T-helper 22 cell (primary cell): Measurements from ENCODE around the gene DEGS2.
"Not testable (repeated sequence)": the region's sequence is repeated elsewhere in the genome, so short reads cannot be mapped to it uniquely, and the experiment has no call there.

Experiments used
- DNase-seq: peaks from one replicate; pipeline ENCODE4 v3.0.0-alpha.2; 2020; ENCODE audit warnings: low read depth

Gene DEGS2

DNA sequence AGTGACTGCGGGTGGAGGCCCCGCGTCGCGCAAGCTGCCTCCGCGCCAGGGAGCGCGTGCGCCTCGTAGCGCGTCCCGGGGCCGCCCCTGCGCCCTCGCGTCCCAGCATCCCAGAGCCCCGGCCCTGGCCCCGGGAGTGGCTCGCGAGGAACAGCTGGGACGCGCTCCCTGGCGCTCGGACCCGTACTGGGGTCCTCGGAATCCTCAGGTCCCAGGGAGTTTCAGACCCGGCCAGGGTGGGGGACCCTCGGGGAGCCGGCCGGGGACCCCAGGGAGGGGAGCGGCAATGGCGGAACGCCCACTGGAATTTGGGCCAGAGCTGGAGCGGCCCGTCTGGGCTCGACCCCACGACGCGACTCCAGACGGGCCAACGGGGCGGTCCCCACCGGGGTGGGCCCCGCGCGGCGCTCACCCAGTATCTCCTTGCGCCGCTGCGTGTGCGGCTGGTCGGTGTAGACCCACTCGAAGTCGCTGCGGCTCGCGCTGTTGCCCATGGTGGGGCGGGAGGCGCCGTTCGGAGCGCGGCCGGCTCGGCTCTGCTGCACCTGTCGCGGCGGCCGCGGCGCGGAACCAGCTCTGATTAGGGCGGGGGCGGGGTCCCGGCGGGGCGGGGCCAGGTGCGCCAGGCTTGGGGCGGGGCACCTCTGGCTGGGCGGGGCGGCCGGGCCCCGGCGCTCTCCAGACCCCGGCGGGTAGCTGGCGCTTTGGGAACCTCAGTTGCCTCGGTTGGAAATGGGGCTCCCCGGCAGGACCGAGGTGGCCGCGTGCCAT is at the start of gene DEGS2:
DEGS2 (minus strand) TSS at position 552 of the 771 bp plus-strand sequence; CDS start at position 494, 58 bp downstream.
- DNase-seq, result peak; percentile 39

DNA sequence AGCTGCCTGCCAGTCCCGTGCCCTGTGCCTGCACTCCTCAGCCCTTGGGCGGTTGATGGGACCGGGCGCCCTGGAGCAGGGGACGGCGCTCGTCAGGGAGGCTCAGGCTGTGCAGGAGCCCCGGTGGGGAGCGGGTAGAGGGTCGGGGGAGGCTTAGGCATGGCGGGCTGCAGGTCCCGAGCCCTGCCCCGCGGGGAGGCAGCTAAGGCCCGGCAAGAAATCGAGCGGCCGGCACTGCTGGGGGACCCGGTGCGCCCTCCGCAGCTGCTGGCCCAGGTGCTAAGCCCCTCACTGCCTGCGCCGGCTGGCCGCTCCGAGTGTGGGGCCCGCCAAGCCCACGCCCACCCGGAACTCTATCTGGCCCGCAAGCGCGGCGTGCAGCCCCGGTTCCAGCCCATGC is 48.7 kb upstream of the DEGS2 start:
- DNase-seq, result not testable (repeated sequence)

DNA sequence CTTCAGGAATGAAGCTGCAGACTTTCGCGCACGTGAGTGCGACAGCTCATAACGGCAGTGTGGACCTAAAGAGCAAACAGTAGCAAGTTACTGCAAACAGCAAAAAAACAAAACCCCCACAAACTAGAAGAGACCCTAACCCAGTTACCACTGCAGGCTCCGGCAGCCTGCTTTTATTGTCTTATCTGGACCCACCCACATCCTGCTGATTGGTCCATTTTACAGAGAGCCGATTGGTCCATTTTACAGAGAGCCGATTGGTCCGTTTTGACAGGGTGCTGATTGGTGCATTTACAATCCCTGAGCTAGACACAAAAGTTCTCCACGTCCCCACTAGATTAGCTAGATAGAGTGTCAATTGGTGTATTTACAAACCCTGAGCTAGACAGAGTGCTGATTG is 48.1 kb upstream of the DEGS2 start:
- DNase-seq, result not testable (repeated sequence)

DNA sequence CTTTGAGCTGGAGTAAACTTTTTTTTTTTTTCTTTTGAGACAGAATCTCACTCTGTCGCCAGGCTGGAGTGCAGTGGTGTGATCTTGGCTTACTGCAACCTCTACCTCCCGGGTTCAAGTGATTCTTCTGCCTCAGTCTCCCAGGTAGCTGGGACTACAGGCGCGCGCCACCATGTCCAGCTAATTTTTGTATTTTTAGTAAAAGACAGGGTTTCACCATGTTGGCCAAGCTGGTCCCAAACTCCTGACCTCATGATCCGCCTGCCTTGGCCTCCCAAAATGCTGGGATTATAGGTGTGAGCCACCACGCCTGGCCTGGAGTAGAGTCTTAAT is 45.4 kb upstream of the DEGS2 start:
- not testable (repeated sequence) for DNase-seq

DNA sequence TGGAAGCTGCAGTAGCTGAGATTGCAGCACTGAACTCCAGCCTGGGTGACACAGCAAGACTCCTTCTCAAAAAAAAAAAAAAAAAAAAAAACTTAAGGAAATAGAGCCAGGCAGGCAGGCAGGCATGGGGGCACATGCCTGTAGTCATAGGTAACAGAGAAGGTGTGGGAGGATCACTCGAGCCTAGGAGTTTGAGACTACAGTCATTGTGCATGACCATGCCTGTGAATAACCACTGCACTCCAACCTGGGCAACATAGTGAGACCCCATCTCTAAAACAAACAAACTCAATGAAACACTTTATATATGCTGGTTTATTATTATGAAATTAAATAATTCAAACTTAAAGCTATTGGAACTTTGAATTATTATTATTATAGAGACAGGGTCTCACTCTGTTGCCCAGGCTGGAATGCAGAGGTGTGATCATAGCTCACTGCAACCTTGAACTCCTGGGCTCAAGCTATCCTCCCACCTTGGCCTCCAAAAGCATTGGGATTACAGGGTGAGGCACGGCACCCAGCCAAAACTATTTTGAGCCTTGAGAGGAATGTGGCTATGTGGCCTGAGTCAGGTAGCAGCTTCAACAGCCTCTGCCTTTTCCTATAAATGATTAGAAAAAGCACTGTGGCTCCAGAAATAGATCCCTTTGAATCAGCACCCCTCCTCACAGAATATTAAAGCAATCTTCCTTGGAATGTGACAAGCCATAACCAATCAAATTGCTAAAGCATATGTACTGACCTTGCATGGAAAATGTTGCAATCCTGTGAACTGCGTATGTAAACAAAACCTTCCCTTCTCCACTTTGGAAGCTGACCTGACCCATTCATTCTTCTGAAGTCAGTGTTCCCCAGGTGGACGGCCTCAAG is 44.8 kb upstream of the DEGS2 start:
- DNase-seq, result no peak

DNA sequence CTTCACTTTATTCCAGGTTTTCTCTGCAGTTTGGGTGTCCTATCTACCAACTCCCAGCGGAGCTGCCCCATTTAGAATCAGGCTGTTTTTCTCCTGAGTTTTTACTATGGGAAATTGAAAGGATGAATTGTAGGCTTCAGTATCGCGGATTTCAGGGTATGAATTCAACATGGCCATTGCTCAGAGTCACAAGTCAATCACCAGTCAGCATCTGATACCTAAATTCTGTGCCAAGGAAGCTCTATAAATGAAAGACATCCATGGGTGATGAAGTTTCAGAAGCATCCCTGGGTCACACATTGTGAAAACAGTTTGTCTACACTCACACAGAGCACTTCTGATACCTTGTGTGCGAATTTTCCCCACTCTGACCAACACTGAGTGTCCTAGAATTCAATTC is 43.7 kb upstream of the DEGS2 start:
- DNase-seq, result no peak

DNA sequence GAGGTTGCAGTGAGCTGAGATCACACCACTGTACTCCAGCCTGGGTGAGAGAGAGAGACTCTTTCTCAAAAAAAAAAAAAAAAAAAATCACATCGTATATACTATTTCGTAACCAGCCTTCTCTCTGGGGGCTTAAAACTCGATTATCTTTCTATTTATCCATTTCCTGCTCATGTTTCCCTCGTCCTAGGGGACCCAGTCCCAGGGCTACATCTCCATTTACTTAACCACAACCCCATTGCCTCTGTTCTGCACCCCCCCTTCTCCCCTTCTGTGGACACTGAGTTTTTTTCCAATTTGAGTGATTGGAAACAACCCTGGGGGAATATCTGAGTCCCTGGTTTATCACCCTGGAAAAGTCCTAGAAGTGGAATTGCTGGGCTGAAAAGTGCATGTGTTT is 43.3 kb upstream of the DEGS2 start:
- no peak for DNase-seq

DNA sequence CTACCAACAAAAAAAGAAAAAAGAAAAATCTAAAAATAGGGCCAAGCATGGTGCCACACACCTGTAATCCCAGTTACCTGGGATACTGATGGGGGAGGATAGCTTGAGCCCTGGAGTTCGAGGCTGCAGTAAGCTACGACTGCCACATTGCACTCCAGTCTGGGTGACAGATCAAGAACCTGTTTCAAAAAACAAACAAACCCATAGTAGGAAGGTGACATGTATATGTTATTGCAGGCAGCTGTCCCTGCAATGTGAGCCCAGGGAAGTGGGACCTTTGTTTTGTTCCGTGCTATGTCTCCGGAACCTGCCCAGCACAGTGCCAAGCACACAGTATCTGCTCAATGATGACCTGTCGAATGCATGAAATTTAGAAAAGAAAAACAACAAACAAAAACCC is 42.3 kb upstream of the DEGS2 start:
- no peak for DNase-seq

DNA sequence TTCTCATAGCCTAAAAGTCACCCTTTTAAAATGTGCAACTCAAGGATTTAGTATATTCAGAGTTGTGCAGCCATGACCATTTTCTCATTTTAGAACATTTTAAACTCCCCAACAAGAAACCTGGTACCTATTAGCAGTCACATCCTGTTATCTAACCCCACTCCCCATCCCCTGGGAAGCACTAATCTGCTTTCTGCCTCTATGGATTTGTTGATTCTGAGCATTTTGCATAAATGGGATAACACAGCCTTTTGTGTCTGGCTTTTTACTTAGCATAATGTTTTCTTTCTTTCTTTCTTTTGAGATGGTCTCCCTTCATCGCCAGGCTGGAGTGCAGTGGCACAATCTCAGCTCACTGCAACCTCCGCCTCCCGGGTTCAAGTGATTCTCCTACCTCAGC is 40.9 kb upstream of the DEGS2 start:
- no peak for DNase-seq

DNA sequence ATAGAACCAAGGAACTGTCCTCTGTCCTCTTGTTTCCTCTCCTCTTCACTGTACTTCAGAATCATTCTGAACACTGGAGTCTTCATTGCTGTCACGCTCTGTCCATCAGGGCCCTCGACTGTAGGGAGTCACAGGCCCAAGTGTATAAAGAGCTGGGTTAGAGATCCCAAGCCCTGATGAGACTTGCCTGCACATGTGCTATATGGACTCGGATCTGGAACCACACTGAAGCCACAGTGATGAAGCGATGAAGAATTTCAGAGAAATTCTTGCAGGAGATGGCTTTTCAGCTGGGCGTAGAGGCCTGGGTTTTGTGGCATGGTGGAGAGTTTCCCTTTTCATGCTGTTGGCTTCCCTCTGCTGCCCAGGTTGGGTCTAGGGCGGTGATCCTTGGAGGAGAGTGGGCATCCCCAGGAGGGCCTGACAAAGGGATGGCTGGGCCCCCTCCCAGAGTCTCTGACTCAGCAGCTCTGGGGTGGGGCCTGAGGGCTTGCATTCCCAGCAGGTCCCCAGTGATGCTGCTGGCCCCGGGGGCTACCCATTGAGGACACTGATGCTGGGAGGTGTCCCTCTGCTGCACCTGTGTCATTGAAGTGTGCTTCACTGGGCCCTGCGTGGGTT is 39.9 kb upstream of the DEGS2 start:
- no peak for DNase-seq

DNA sequence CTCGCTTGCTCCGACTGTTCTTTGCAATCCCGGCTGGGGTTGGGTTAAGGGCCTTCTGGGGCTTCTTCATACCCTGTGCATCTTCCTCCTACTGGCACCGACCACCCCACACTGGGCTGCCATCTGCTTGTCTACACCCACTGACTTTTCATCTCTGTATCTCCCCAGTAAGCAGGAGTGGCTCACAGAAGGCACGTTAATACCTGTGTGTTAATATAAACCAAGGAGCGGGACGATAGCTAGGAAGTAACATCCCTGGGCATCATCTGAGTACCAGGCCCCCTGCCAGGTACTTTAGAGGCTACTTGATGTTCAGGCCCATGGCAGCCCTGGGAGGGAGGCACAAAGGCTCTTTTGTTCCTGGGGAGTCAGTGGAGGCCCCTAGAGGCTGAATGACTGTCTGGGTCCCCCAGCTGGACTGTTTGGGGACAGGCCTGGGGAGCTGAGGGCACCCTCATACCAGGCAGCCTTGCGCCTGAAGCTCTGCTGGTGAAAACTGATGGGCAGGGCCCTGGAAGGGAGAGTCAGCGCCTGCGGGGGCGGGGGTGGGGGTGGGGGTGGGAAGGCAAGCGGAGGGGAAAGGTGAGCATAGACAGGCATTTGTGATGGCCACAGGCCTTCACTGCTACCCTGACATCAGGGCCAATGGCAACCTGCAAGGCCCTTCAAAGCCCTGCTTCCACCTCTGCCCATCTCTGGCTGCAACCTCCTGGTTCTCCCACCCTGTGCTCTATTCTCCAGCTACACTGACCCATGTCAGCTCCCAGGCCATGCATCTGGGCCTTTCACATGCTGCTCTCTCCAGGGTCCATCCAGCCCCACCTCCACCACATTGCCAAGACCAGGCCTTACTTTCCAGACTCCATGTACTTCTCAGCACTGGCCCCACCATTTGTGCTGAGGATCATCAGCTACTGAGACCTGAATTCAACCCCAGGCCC is 34.2 kb upstream of the DEGS2 start:
- DNase-seq, result no peak

DNA sequence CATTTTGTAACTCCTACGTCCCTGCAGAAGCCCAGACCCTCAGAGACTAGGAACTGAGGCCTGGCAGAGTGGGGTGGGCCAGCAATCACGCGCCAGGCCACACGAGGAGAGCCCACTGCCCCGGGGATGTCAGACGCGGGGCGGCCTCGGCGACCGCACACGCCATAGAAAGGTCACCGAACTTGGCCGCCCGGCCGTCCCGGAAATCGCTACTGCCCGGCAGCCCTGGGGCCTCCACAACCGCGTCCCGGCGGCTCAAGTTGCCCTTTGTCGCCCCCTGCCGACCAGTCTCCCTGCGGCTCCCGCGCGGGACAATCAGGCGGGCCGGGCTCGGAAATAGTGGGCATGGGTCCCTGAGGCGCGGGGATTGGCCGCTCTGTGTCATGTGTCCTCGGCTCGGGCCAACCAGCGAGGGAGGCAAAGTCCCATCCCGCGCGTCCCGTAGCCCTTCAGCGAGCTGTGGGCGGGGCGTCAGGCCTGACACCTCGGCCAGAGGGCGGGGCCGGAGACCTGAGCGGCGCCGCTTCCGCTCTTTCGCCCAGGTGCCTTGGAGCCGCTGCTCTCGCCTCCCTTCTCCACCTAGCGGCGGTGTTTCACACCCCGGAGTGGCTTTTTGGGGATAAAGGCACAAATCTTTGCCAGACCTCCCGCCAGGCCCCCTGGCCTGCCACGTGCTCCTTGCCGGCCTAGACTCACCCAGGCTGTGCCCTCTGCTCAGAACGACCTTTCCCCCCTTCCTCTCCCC is 33.4 kb upstream of the DEGS2 start:
- DNase-seq, result peak; percentile 100

DNA sequence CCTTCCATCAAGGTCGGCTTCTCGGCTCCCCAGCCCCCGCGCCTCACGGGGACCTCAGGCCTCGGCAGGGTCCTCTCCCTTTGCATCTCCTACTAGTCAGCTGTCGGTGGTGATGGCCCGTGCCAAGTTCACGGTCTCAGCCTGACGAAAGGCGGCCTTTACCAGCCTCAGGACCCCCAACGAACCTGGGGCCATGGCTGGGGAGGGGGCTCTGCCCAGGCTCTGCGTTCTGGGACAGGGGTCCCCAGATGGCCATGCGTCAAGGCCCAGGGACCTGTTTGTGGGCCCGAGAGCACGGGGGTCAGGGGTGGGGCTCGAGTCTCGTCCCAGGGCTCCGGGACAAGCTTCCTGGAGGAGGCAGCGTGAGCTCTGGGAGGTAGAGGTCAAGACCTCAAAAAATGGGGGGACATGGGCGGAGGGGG is 32.8 kb upstream of the DEGS2 start:
- no peak for DNase-seq

DNA sequence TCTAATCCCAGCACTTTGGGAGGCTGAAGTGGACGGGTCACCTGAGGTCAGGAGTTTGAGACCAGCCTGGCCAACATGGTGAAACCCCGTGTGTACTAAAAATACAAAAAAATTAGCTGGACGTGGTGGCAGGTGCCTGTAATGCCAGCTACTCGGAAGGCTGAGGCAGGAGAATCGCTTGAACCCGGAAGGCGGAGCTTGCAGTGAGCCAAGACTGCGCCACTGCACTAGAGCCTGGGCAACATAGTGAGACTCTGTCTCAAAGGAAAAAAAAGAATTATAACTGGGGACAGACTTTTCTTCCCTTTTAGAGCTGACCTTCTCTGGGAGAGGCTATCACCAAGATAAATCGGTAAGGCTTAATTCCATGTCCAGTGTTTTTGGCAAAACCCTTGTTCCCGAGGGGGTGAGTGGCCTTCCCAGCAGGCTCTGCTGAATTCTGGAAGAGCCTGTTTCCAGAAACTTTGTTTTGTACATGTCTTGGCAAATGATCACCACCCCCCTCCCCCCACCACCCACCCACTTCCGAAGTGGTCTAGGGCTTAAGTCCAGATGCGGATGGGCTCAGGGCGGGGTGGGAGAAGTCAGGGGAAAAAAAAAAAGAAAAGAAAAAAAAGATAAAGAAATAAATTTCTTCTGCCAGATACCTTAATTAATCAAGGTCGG is 32.3 kb upstream of the DEGS2 start:
- DNase-seq, result no peak

DNA sequence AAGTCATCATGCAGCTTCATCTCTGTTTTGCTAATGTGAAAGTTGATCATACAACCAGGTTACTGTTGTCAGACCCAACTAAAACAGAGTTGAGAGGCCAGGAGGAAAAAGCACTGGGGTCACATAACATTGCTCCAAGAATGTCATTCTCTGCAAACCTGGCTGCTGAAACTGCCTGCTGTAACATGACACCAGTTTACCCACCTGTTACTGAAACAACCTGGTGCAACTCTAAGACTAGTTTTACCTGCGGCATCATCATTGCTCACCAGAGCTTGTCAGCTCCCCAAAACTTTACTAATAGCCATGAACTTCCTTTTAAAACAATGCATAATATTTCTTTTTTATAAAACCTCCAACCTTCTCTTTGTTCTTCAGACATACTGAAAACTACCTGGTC is 30.7 kb upstream of the DEGS2 start:
- no peak for DNase-seq

DNA sequence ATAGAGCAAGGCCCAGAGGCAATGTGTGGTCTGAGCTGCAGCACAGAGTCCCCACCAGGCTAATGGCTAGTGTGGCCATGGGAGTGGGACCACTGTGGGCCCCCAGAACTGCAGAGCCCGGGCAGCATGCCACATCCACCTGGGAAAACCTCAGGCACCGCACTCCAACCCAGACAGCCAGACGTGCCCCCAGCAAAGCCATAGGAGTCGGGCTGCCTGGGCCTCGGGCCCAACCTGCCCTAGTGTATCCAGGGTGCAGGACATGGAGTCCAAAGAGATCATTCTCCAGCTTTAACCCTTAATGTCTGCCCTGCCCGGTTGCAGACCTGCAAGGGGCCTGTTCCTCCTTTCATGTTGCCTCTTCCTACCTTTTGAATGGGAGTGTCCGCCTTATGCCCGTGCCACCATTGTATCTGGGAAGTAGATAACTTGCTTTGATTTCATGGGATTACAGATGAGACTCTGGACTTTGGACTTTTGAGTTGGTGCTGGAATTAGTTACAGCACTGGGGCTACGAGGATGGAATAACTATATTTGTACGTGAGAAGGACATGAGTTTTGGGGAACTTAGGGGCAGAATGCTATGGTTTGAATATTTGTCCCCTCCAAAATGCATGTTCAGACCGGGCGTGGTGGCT is 29.1 kb upstream of the DEGS2 start:
- DNase-seq, result no peak

DNA sequence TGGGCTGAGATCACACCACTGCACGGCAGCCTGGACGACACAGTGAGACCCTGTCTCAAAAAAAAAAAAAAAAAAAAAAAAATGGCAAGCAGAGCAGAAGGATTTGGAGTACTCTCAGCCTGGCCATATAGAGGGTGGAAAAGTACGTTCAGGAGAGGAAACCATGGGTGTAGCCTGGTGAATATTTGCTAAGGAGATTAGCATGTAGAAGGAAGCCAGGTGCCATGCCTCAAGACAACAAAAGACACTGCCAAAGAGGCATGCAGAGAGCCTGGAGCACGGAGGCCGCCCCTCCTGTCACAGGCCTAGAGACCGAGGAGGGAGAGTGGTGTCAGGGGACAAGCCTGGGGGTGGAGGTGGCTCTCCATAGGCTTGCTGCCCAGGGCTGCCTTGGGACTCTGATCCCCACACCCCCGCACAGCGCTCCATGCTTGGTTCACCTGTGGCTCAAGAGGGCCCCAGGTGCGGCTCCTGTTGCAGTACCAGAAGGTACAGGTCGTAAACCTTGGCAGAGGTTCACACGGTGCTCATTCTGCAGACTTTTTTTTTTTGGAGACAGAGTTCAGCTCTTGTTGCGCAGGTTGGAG is 27.9 kb upstream of the DEGS2 start:
- DNase-seq, result no peak

DNA sequence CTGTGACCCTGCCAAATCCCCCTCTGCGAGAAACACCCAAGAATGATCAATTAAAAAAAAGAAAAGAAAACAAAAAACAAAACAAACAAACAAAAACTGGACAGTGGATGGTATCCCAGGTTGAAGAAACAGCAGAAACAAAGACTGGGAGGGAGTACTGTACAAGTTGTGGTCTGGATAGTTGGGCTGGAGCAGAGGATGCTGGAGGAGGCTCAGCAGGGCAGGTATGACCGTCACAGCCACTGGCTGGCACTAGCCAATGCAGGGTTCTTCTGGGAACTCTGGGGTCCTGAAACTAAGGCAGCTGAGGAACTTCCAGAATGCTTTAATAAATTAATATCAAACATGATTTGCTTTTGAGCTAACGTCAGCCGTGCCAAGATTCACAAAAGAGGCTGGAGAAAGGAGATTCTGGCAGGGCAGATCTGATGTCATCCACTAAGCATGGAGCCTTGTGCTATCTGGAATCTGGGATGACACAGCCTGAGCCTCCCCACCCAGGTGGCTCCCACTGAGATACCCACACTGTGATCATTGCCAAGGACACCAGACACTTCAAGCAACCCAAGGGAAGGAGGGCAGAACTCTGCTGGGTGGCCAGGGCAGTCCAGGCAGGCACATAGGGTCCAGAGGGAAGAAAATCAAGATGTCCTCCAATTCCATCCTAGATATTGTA is 22.6 kb upstream of the DEGS2 start:
- DNase-seq, result not testable (repeated sequence)

DNA sequence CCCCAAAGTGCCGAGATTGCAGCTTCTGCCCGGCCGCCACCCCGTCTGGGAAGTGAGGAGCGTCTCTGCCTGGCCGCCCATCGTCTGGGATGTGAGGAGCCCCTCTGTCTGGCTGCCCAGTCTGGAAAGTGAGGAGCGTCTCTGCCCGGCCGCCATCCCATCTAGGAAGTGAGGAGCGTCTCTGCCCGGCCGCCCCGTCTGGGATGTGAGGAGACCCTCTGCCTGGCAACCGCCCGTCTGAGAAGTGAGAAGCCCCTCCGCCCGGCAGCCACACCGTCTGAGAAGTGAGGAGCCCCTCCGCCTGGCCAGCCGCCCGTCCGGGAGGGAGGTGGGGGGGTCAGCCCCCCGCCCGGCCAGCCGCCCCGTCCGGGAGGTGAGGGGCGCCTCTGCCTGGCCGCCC is 21.2 kb upstream of the DEGS2 start:
- not testable (repeated sequence) for DNase-seq
